ENCODE results near the gene MEOX1.
"Not testable (repeated sequence)": the region's sequence is repeated elsewhere in the genome, so short reads cannot be mapped to it uniquely, and the experiment has no call there.

Gene MEOX1

DNA sequence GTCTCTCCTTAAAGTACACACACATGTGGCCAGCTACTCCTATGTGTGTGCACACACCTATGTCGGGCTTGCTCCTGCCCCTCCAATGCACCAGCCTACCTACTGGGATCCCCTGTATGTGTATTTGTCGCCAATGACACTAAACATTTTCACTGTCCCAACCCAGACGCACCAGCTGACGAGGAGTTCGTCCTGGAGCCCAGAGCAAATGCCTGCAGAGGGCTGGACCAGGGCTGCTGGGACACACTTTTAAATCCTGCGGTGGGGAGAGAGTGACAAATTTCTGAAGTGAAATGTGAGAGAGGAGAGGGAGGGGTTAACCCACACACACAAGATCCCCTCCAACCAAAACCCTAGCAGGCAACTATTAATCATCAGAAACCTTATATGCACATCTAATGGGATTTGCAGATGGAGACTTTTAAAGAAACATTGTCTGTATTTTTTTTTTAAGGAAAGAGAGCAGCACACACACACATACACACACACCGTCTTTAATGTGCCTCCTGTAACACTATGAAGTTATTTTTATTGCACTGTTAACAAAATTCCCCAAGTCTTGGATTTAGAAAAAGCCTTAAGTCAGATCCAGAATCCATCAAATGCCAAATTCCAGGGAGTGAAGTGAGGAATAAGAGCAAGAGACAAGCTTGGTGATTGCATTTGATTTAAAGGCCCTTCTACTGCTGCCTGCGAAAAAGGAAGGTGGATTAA, at the start of gene MEOX1:
TSS of gene MEOX1 (minus strand) at position 224 of the 714 bp plus-strand sequence. CDS start 388 bp downstream, outside the sequence.
- DNase-seq = no peak

DNA sequence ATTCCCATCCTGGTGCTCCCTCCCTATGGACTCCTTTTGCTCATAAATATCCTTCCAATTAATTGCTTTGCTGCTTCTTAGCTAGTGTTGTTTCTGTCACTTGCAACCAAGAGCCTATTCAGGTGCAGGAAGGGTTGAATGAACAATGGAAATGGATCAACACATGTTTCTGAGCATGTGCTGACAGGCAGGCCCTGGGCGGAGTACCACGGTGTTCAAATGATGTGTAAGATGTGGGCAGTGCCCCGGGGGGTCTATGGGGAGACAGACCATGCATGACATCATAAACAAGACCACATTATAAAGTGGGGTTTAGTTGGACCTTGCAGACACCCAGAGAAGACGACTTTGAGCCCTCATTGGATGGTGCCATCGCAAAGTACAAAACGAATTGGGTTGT, 48.4 kb upstream of the MEOX1 start:
- no peak for DNase-seq

- DNase-seq = no peak
Observed at GRCh38 chr17:43709210-43709609, 47.5 kb upstream of the MEOX1 start.

DNA sequence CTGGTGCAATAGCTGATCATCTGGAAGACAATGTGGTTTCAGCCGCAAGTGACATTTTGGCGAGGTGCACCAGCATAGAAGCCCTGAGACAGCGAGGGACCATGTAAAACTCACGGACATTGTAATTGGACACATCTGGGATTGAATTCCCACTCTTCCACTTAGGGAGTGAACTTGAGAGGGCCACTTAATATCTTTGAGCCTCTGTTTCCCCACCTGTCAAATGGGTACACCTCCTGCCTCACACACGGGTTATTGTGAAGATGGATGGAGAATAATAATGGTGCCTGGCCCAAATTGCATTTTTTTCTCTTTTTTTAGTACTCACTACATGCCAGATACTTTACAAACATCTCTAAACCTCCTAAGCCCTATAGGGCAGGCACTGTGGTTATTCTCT, 45.5 kb upstream of the MEOX1 start:
- no peak for DNase-seq

- no peak for DNase-seq
Observed at GRCh38 chr17:43706235-43706634, 44.5 kb upstream of the MEOX1 start.

GRCh38 chr17:43703630-43704029, 41.9 kb upstream of the MEOX1 start:
- no peak for DNase-seq

DNA sequence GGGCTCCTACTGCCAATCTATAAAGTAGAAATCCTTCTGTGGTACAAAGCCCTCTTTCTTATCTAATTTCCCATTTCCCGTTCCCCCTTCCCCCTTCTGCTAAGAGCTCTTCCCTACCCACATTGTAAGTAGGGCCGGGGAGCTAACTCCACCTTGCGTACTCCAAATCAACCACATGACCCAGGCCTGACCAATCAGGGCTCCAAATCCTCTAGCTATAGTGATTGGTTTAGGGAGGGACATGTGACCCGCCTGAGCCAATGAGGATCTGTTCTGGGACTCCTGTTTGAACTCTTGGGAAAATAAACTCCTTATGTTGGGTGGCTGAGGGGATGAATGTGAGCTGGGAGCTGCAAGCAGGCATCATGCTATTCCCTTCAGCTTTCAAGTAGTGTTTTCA, 40.9 kb upstream of the MEOX1 start:
- peak; percentile 13 for DNase-seq

- DNase-seq = no peak
Observed at GRCh38 chr17:43701318-43701743, 39.6 kb upstream of the MEOX1 start.

DNA sequence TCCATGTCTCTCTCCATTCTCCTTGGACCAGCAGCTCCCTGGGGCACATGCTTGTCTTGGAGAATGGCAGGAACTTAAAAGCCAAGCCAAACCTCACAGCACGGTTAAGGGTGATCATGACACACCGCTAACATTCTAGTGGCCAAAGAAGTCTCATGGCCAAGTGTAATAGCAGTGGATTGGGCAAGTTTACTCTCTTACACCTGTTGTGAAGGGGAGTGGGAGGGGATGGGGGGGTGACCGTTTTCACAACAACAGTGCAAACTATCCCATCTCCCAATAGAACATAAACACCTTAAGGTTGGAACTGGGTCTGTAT, 37.7 kb upstream of the MEOX1 start:
- DNase-seq = no peak

DNA sequence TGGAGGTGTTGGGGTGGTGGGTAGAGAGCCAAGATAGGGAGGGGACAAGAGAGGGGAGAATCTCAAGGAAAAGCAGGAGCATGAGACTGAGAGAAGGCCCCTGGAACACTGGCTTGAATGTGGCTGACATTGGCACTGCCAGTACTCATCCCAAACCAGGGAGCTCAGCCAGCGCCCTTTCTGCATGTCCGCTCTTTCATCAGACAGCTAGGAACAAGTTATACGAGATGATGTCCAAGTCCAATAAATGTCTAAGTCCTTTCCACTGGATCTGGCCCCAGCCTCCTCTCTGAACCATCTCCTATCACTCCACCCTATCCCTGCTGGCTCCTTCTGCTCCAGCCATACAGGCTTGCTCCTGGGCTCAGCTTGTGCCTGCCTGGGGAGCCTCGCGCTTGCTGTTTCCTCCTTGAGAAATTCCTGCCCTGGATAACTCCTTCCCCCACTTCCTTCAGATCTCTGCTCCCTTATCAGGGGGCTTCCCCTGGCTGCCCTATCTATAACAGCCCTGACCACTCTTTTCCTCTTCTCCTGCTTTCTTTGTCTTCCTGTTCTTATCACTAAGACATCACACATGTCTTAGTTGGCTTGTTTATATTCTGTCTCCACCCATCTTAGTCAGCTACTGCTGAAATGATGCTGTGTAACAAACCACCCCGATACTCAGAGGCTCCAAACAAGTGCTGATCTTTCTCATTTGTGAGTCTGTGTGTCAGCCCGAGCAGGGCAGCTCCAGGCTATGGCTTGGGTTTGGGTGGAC, 37.1 kb upstream of the MEOX1 start:
- no peak for DNase-seq

DNA sequence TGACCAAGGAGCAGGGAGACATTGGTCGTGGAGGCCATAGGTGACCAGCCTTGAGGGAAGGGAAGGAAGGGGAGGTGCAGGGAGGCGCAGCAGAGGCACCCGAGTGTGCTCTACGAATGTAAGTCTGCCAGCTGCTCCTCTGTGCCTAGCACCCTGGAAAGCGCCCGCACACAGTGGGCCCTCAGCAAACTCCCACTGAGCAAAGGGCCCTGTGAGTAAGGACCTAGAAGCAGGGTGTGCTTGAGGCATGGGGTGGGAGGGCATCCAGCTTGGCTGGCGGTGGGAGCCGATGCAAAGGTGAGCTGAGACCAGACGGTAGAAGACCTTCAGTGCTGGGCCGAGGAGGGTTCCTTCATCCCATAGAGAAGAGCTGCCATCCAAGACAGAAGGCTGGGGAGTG, 36.2 kb upstream of the MEOX1 start:
- no peak for DNase-seq

DNA sequence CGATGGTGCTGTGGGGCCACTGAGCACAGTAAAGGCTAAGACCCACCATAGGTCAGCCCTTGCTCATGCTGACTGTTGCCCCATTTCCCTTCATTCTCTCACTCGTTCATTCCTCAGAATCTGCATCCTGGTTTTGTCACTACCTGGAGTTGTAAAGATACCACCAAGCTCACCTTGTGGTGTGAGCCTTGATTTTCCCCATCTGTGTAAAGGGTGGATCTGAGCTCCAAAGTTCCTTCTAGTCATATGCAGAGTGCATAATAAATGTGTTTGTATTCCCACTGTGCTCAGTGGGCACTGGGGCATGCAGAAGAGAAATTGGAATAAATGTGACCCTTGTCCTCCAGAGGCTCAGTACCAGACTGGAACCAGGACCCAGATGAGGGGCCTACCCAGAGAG, 35.2 kb upstream of the MEOX1 start:
- DNase-seq = no peak

GRCh38 chr17:43695970-43696865, 34.5 kb upstream of the MEOX1 start:
- DNase-seq = no peak

DNA sequence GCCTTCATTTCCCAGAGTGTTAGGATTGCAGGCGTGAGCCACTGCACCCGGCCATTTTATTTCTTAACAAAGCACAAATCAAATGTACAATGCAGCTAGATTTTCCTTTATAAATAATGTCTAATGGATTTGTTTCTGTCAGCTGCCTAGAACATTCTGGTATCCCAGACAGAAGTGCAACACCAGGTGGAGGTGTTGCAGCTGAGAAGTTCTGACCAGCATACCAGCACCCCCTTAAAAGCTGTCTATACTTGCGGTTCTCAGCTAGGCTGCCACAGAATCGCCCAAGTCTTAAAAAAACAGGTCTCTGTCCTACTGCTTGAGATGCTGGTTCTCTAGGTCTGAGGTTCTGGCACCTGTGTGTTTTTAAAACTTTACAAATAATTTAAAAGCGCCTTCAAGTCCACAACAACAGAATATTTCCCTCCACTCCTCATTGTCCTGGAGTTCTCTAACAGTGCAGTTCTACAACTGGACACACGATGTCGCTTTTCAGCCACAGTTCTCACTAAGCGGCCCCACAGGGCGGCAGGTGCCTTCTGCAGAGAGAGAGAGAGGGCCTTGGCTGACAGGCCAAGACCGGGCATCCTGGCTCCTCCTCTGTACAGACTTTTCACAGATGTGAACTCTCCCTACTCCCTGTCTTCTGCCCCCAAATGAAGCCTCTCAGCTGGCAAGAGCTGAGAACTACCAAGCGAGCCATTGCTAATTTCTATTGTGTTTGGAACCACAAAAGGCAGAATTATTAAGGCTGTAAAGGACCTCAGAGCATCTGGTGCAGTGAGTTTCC, 32.6 kb upstream of the MEOX1 start:
- DNase-seq = peak; percentile 77

GRCh38 chr17:43691317-43691693, 29.6 kb upstream of the MEOX1 start:
- DNase-seq = no peak

GRCh38 chr17:43690624-43691316, 29.0 kb upstream of the MEOX1 start:
- DNase-seq = no peak

GRCh38 chr17:43689814-43690213, 28.1 kb upstream of the MEOX1 start:
- DNase-seq = no peak

DNA sequence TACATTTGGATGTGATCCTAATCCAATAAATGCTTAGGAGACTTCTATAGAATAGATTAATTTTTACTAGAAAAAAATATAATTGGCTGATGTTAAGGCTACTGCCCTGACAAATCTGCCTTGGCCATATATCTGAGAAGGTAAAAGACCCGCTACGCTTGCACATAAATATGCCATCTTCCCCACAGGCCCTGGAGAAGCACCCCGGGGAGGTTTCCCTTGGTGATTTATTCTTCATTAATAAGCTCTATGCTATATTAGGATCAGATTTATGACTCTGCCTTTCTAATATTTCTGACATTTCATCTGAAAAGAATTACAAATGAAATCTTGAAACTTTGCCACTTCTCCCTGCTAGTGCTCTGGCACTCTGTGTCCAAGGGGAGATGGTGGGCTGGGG, 27.4 kb upstream of the MEOX1 start:
- no peak for DNase-seq

- DNase-seq = not testable (repeated sequence)
Observed at GRCh38 chr17:43686957-43687356, 25.2 kb upstream of the MEOX1 start.

DNA sequence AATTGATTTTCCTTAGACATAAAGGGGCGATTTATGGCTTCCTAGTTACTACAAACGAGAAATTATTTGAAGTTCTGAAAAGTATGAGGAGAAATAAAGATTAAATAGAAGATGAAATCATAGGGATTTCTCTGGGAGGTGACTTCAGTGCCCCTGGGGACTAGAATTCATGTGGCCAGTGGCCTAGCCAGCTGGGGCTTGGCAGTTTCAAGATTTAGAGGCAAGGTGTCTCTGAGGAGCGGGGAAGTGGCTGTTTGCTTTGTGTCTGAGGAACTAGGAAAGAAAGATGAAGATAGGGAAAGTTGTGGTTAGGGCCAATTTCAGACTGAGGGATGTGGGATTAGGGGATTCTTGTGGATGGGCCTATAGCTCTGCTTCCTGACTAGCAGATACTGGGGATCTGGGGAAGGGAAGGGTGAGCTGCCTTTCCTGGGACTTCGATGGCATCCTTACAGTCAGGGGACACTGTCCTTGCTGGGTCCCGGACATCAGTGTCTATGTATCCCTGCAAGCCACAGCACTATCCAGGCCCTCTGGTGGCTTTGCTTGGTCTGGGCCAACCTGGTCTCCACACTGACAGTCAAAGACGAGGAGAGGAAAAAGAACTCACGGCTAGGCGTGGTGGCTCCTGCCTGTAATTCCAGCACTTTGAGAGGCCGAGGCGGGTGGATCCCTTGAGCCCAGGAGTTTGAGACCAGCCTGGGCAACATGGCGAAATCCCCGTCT, 22.4 kb upstream of the MEOX1 start:
- DNase-seq = no peak

GRCh38 chr17:43680461-43680860, 18.7 kb upstream of the MEOX1 start:
- no peak for DNase-seq

- DNase-seq = no peak
Observed at GRCh38 chr17:43679911-43680310, 18.2 kb upstream of the MEOX1 start.
